Bronchus fibroblast of lung (primary cell): ENCODE results near the gene PPP1R14B. TPM values are rescaled to one million over a fixed set of nuclear protein-coding genes. Genes with fewer than 3 reads are reported as not detected.

Source experiments
- total RNA-seq: library from RNA; depleted of rRNA; stranded (reverse); fragments of >200 nt; gene quantifications from 2 replicates; pipeline ENCODE4 v1.2.3, GENCODE V29; 2015

Gene PPP1R14B, protein sequence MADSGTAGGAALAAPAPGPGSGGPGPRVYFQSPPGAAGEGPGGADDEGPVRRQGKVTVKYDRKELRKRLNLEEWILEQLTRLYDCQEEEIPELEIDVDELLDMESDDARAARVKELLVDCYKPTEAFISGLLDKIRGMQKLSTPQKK
- 361 and 380 TPM in 2 replicates for total RNA-seq

DNA sequence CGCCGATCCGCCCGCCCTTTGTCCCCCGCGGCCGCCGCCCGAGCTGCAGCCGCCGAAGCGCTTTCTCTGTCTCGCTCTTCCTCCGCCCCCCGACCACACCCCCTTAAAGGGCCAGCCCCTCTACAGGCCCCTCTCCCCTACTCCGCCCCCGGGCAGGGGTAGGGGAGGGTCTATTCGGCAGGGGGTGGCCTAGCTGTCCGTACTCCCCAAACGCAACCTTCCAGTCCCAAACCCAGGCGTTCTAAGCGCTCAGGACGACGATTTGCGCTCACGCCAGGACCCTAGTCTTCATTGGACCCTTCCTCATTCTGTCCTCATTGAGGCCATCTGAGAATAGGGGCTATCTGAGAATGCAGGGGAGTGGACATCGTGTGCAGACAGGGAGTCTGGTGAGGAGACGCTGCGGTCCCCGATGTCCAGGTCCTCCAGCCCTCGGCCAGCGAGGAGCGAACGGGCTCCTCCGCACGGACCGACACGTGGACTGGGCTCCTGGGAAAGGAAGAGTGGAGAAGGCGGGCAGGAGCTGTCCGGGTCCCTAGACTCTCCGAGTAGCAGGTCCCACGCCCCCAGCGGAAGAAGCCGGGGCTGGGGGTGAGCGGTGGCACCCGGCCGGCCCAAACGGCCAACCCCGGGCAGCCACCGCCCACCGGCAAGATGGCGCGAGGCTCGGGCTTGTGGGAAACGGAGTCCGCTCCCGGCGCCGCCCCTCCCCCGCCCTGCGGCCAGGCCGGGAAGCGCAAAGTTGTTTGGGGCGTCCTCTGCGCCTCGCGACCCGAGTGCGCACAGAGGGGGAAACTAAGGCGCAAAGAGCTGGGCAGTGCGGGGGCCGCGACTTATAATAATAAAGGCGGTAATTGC is at the start of gene PPP1R14B:
Gene PPP1R14B, minus strand, starts transcription at position 73 of the 858 bp plus-strand sequence. CDS start 270 bp downstream, outside the sequence.

DNA sequence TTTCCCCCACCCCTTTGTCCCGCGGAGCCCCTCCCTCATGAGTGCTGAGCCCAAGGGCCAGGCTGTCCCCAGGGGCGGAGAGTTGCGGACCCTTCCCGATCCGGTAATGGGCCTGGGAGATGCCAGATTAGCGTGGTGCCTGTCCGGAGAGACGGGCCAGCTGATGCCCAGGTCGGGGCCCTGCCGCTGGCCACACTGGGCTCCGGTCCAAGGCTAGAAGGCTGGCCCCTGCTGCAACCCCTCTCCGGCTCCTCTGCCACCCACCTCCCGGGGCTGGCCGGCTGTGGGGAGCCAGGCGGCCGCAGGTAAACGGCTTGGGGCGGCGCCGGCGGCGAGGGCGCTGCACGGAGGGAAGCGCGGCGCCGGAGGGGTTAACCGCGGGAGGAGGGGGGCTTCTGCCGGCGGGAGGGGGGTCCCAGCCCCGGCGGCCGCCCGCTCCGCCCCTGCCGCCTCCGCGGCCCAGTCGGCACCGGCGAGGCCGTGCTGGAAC is 44.6 kb upstream of the PPP1R14B start, which contains the start of gene KCNK4:
Gene KCNK4, plus strand, starts transcription at position 41 of the 490 bp plus-strand sequence. CDS start 1,717 bp downstream, outside the sequence.

DNA sequence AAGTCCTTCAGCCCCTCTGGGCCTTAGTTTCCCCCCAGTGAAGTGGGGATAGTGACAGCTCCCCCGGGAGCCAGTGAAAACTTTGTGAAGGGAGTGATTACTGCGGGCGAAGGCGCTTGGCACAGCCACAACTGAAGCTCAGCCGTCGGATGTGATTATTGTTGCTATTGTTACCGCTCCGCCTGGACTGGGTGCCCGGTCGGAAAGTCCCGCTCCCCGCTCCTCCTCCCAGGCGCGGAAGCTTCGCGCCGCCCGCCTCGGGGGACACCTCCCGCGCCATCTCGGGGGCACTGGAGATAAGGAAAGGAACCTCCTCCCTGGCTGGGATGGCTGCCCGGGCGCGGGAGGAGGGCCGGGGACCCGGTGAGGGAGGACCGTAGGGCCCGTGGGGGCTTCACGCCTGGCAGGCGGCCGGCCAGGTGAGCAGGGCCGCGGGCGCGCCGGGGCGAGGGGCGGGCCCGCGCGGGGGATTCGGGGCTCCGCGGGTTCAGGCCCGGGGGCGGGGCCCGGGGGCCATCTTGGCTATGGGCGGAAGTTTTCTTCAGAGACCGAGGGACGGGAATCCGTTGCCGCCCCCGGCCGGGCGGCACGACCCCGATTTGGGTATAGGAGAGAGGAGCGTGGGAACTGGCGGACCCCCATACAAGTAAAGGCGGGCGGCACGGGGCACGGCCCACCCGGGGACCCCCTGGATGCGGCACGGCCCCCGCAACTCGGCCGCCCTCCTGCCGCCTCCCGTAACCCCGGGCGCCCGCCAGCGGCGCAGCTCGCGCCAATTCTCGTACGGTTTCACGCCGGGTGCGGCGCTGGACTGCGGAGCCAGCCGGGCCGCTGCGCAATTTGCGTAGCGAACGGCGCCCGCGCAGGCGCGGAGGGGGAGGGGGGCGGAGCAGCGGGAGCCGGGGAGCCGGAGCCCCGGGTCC is 38.5 kb upstream of the PPP1R14B start, which contains the start of gene GPR137:
Gene GPR137, plus strand, starts transcription at position 887 of the 923 bp plus-strand sequence. CDS start 677 bp downstream, outside the sequence.

DNA sequence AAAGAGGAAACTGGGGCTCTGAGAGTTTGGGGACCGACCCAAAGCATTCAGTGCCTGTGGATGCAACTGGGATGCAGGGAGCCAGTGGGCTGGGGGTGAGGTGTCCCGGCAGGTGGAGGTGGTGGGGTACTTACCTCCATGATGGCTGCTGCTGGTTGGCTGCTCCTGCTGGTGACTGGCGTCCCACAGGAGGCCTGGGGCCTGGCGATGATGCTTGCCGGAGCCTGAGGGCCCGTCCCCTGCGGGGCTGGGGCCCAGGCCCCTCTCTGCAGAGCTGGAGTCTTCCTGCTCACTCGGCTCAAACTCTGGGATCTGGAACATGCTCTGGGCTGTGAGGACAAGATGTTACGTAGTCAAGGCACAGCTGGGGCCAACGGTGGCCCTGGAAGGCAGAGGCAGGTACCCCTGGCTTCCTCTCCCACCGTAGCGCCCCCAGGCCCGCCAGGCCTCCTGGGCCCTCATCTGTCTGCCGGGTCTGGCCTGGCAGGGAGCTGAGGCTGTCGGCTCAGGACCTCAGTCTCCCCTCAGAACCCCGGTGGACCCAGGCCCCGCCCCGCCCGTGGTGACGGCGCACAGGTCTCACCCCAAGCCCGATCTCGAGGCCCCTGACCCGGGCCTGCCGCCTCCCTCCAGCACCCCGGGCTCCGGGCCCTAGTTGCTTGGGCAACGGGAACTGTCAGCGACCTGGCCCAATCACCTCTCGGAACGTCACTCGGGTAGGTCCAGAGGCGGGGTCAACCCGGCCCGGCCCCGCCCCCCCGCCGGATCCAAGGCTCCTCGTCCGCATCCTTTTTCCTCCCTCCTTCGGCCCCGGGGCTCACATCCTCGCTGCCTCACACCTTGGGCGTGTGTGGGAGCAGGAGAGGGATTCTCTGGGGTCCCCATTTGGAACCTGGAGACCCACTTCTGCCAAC is 37.6 kb upstream of the PPP1R14B start, which contains the start of gene BAD:
Gene BAD, minus strand, starts transcription at position 618 of the 914 bp plus-strand sequence. Its CDS starts 297 bp downstream, at position 321.

DNA sequence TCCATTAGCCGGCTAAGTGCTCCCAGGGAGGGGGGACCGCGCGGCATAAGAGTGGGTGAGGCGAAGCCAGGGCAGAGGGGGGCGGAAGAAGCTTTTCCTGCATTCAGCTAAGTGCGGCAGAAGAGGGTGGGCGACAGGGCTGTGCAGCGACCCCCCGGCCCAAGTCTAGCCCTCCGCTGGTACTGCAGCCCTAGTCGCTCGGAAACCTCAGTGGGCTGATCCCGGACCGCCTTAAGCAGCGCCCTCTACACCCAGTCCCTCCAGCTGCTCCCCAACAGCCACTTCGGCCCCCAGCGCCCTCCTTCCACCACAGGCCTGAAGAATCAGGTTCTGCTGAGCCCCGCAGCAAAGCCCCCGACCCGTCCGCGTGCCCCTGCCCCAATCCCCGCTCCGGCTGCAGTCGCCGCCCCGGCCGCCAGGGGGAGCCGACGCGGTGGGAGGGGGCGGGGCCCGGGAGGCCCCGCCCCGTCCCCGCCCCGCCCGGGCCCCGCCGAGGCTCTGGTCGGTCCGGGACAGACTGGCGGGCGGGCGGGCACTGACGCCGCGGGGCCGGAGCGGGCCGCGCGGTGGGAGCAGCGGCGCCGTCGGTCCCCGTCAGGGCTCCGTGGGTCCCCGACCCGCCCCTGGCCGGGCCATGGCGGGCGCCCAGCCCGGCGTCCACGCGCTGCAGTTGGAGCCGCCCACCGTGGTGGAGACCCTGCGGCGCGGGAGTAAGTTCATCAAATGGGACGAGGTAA is 4.4 kb upstream of the PPP1R14B start, which contains the start of gene PLCB3:
Gene PLCB3, plus strand, starts transcription at position 515 of the 737 bp plus-strand sequence. Its CDS starts 120 bp downstream, at position 635.

DNA sequence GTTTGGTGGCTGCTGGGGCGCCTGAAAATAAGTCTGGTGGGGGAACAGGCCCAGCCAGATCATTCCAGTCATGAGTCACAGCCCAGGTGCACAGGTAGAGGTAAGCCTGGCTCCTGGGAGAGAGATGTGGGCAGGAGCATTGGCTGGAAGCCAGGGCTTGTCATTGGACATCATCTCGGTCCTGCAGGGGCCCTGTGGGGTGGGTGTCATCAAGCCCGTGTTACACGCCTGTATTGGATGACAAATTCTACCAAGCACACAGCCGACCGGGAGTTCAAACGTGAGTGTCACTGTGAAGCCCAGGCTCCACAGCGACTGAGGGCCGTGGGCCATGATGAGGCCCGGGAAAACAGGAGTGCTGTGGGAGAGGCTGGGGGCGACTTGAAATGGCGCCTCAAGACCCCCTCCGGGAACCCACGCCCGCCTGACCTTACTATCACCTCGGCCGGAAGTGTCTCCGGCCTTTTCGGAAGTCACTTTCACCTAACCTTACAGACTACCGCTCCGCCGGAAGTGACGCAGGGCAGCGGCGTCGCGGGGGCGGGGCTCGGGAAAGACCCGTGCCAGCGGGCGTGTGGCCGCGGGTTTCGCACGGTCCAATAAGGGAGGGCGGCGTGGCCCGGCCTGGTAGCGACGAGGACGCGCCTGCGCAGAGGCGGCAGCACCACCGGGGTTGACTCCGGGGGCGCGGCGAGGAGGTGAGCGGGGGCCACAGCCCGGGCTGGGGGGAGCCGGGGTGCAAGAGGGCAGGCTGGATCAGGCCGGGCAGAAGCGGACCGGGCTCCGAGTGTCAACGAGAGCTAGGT is 6.1 kb downstream of the PPP1R14B start, which contains the start of gene FKBP2:
Gene FKBP2, plus strand, starts transcription at position 661 of the 806 bp plus-strand sequence. CDS start 1,293 bp downstream, outside the sequence.

DNA sequence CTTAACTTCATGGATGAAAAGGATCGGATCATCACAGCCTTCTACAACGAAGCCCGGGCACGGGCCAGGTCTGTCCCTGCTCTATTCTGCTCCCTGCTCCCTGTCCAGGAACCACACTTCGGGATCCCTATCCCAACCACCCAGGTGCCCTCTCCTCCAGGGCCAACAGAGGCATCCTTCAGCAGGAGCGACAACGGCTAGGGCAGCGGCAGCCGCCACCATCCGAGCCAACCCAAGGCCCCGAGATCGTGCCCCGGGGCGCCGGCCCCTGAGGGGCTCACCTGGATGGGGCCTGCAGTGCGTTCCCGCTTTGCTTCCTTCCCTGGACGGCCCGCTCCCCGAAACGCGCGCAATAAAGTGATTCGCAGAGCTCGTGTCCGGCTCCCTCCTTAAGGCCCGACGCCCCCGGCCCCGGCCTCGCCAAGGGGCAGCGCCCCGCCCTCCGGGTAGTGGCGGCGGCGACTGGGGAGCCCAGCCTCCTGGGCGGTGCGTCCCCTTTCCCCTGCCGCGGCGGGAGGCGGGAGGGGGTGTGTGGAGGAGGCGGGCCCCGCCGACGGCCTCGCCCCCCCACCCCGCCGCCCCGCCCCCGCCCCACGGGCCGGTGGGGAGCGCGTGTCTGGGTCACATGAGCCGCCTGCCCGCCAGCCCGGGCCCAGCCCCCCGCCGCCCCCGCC is 12.7 kb downstream of the PPP1R14B start, which contains the start of gene VEGFB:
Gene VEGFB, plus strand, starts transcription at position 672 of the 674 bp plus-strand sequence. CDS start 250 bp downstream, outside the sequence.

DNA sequence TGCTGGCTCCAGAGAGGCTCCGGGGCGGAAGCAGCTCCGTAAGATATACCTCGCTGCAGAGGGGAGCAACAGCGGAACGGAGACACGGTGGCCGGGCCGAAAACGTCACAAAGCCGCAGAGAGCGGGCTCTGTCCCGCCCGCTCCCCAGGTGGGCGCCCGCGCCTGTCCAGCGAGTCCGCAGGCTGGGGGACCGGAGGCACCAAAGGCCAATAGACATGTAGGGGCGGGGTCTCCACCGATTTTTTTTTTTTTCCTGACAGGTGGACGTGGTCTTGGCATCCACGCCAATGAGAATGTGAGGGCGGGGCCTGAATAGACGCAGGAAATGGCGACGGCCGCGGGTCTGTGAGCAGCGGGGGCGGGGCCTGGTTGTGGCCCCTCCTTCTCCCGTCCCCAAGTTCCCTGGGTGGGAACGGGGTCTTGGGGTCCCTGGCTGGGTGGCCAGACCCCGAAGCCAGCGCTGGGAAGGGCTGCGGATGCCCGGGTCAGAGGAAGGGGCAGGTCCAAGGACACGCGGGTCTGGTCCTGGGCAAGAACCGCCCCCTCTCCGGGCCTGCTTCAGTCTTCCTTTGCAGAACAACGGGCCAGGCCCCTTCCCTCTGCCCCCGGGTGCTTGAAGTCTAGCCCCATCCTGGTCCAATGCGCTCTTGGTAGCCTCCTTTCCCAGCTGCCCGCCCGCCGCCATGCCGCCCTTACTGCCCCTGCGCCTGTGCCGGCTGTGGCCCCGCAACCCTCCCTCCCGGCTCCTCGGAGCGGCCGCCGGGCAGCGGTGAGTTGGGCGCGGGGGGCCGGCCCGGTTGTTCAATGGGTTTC is 16.4 kb downstream of the PPP1R14B start, which contains the start of gene DNAJC4:
Gene DNAJC4, plus strand, starts transcription at position 378 of the 814 bp plus-strand sequence. Its CDS starts 307 bp downstream, at position 685.

DNA sequence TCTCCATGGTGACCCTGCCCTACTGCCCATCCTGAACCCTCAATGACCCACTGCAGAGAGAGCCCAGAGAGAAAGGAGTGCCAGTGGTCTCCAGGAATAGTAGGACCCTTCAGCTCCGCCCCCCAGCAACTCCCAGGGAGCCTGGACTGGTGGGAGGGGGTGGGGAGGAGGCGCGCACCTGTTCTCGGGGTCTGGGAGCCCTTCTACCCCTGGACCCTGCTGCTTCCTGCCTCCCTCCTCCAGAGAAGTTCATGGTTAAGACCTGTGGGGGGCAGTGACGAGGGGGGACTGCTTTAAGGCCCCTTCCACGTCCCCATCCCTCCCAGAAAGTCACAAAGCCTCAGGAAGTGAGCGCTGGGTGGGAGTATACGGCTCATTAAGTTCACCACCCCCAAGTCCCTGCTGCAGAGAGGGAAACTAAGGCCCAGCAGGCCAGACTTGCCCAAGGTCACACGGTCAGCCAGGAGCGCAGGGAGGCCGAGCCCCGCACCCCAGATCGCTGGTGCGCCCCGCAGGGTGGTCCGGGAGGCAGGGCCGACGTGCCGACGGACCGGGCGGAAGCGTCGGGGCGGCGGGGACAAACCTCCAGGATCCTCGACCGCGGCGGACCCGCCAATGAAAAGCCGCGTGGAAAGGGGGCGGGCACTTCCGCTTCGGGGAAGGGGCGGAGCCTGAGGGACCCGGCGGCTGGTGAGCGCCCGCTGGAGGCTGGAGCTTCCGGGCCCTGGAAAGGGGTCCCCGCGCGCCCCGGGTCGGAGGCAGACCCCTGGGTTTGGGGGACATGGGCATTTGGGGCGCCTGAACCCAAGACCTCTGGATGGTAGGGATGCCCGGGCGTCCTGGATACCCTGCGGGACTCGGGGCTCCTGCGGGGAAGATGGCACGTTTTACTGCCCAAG is 20.9 kb downstream of the PPP1R14B start, which contains the start of the genes NUDT22 and TRPT1:
Gene NUDT22, plus strand, starts transcription at position 667 of the 899 bp plus-strand sequence. CDS start 379 bp downstream, outside the sequence.
Gene TRPT1, minus strand, starts transcription at position 579 of the 899 bp plus-strand sequence. Its CDS starts 326 bp downstream, at position 253.

DNA sequence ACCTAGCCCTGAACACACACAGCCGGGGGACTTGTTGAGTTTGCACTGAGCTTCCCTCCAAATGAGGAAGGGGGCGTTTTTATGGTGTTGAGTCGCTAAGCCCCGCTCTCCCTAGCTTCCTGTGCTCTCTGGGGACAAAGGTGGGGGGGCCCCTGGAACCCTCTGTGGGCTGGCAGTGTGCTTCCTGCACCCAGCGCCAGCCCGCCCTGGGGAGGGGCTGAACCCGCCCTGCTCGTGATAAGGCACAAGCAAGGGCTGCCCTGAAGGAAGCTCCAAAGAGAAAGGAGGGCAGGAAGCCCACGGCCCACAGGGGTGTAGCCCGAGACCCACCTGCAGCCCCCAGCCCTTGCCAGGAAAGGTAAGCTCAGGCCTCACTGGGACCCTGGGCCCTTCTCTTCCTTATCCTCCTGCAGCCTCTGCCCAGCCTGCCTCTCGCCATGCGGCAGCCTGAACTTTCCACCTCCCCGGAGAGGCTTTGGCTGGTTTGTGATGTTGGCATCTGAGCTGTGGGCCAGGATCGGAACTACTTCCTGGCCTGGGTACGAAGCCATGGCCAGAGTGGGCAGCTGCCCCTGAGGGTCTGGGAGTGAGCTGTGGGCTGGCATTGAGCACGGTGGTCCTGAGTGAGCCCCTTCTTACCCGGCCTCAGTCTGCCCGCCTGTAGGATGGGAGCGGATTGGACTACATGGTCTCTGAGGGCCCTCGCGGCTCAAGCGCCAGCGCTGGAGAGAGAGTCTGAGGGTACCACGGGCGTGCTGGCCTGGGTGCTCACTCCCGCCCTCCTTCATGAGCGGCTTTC is 40.1 kb downstream of the PPP1R14B start, which contains the start of gene FERMT3:
Gene FERMT3, plus strand, starts transcription at position 265 of the 799 bp plus-strand sequence. CDS start 644 bp downstream, outside the sequence.

Other genes with a start within 250 kb of the PPP1R14B start
- gene FLRT1, start 211.0 kb downstream of the PPP1R14B start, total RNA-seq, result under 0.01 TPM in 1 of 2 replicates, not detected in the other
- 9.2 and 14.7 TPM in 2 replicates for gene MACROD1, start 80.8 kb downstream of the PPP1R14B start, total RNA-seq
- 200 and 219 TPM in 2 replicates for gene STIP1, start 60.8 kb downstream of the PPP1R14B start, total RNA-seq
- 1.8 and 2.2 TPM in 2 replicates for gene FERMT3, start 40.2 kb downstream of the PPP1R14B start, total RNA-seq
- gene TRPT1, start 20.8 kb downstream of the PPP1R14B start, total RNA-seq, result 46.2 and 59.3 TPM in 2 replicates
- gene NUDT22, start 20.7 kb downstream of the PPP1R14B start, total RNA-seq, result 59.5 and 60.4 TPM in 2 replicates
- gene DNAJC4, start 16.4 kb downstream of the PPP1R14B start, total RNA-seq, result 12.6 and 21.2 TPM in 2 replicates
- gene VEGFB, start 12.4 kb downstream of the PPP1R14B start, total RNA-seq, result 22.5 and 30.8 TPM in 2 replicates
- gene FKBP2, start 5.8 kb downstream of the PPP1R14B start, total RNA-seq, result 41.2 and 54.4 TPM in 2 replicates
- gene PLCB3, start 4.6 kb upstream of the PPP1R14B start, total RNA-seq, result 24.2 and 25.7 TPM in 2 replicates
- gene BAD, start 37.7 kb upstream of the PPP1R14B start, total RNA-seq, result 102 and 103 TPM in 2 replicates
- 14.6 and 18.7 TPM in 2 replicates for gene GPR137, start 38.9 kb upstream of the PPP1R14B start, total RNA-seq
- not detected in 2 replicates for gene KCNK4, start 44.4 kb upstream of the PPP1R14B start, total RNA-seq
- 0.15 TPM in 1 of 2 replicates, not detected in the other for gene CATSPERZ, start 53.4 kb upstream of the PPP1R14B start, total RNA-seq
- gene ESRRA, start 58.6 kb upstream of the PPP1R14B start, total RNA-seq, result 21.3 and 25.1 TPM in 2 replicates
- 446 and 498 TPM in 2 replicates for gene TRMT112, start 70.6 kb upstream of the PPP1R14B start, total RNA-seq
- gene PRDX5, start 71.2 kb upstream of the PPP1R14B start, total RNA-seq, result 281 and 297 TPM in 2 replicates
- gene CCDC88B, start 93.3 kb upstream of the PPP1R14B start, total RNA-seq, result 1.2 and 1.3 TPM in 2 replicates
- 39.7 and 42.4 TPM in 2 replicates for gene RPS6KA4, start 112.2 kb upstream of the PPP1R14B start, total RNA-seq